ENCODE measurements around the gene LPP.

- no peak for TF ChIP-seq MXI1 (IDR thresholded peaks at IDR 0.05; ENCODE audit: low read depth, low read length)
- no peak for TF ChIP-seq POLR2AphosphoS2 (IDR thresholded peaks at IDR 0.05; ENCODE audit: low read depth, low read length)
- TF ChIP-seq MEF2B (IDR thresholded peaks at IDR 0.05; ENCODE audit: partially characterized antibody, poor library complexity, severe bottlenecking), result no peak
- no peak for TF ChIP-seq PAX8 (IDR thresholded peaks at IDR 0.05)
- TF ChIP-seq TCF7 (IDR thresholded peaks at IDR 0.05; ENCODE audit: borderline replicate concordance), result no peak
- TF ChIP-seq, protein P1, sequence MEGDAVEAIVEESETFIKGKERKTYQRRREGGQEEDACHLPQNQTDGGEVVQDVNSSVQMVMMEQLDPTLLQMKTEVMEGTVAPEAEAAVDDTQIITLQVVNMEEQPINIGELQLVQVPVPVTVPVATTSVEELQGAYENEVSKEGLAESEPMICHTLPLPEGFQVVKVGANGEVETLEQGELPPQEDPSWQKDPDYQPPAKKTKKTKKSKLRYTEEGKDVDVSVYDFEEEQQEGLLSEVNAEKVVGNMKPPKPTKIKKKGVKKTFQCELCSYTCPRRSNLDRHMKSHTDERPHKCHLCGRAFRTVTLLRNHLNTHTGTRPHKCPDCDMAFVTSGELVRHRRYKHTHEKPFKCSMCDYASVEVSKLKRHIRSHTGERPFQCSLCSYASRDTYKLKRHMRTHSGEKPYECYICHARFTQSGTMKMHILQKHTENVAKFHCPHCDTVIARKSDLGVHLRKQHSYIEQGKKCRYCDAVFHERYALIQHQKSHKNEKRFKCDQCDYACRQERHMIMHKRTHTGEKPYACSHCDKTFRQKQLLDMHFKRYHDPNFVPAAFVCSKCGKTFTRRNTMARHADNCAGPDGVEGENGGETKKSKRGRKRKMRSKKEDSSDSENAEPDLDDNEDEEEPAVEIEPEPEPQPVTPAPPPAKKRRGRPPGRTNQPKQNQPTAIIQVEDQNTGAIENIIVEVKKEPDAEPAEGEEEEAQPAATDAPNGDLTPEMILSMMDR (IDR thresholded peaks at IDR 0.05 in 2 of 3, conservative IDR thresholded peaks at IDR 0.05 in 1 of 3; ENCODE audit: control insufficient read depth in 2 of 3, extremely low read depth in 1 of 3, insufficient read depth in 1 of 3, low read depth in 3 of 3, low read length in 3 of 3), result no peak
These were observed 99.3 kb downstream of the LPP start for GRCh38 chr3:188253123-188253793.

All from GM12878 (cell line).